Right atrium auricular region (tissue), 2 donors: Measurements from ENCODE around the gene CDC42SE2. TPM values are rescaled to one million over a fixed set of nuclear protein-coding genes. Genes with fewer than 3 reads are reported as not detected.
A peak's percentile ranks its signal among the peaks of the same experiment; 100 is the strongest.

ENCODE experiments used
- DNase-seq: peaks from one replicate; pipeline ENCODE4 v3.0.0-alpha.2; 2019; ENCODE audit warnings: low spot score
- H3K27ac ChIP-seq, 2 donors: fragments of 200-600 bp; sonication (generic); 1 replicate in 1 of 2; 2 replicates in 1 of 2; pipeline ENCODE4 v1.5.1; 2016 to 2019
- H3K27me3 ChIP-seq, 2 donors: fragments of 200-600 bp; sonication (generic); one replicate each; pipeline versions ENCODE4 v1.5.1 to v1.6.0; 2017 to 2019
- H3K36me3 ChIP-seq: fragments of 200-600 bp; sonication (generic); one replicate; pipeline ENCODE4 v1.5.1; 2016
- H3K4me1 ChIP-seq, 2 donors: fragments of 200-600 bp; sonication (generic); one replicate each; pipeline versions ENCODE4 v1.5.1 to v1.6.0; 2017 to 2019
- H3K4me3 ChIP-seq, 2 donors: fragments of 200-600 bp; sonication (generic); 1 replicate in 1 of 2; 2 replicates in 1 of 2; pipeline ENCODE4 v1.5.1; 2017 to 2019; ENCODE audit warnings: mild to moderate bottlenecking in 1 of 2, moderate library complexity in 1 of 2
- H3K9me3 ChIP-seq, 2 donors: fragments of 200-600 bp; sonication (generic); one replicate each; pipeline ENCODE4 v1.5.1; 2019
- CTCF ChIP-seq, 2 donors: fragments of 200-600 bp; sonication (generic); IDR thresholded peaks; one replicate each; pipeline ENCODE4 v1.5.1; 2019; ENCODE audit warnings: antibody characterized with exemption in 2 of 2
- total RNA-seq, 2 donors: library from RNA; depleted of rRNA; stranded (reverse); fragments of >200 nt; gene quantifications; one replicate each; pipeline ENCODE4 v1.1.0, GENCODE V29; 2016

Gene CDC42SE2
- total RNA-seq, 2 donors from 2014 or later, result 13.5 to 15.0 TPM

- peak; percentile 79 for DNase-seq
- Histone ChIP-seq H3K9me3 (no peaks in the 10 kb centered on the region), H3K4me1 (no peaks in the 10 kb centered on the region), H3K27me3 (no peaks in the 10 kb centered on the region), H3K4me3 (no peak overlapping the region), H3K36me3 (peaks cover 5% of the 10 kb centered on the region), H3K27ac (no peak overlapping the region)
- TF ChIP-seq CTCF (IDR thresholded peaks at IDR 0.05), result peak; percentile 58 to 90
Measured at GRCh38 chr5:131417240-131417869, 153.5 kb downstream of the CDC42SE2 start.

GRCh38 chr5:131418846-131419245 lies 155.0 kb downstream of the CDC42SE2 start:
- Histone ChIP-seq H3K27me3 (no peaks in the 10 kb centered on the region), H3K4me3 (no peak overlapping the region), H3K36me3 (peaks cover 5% of the 10 kb centered on the region), H3K4me1 (no peaks in the 10 kb centered on the region), H3K27ac (no peak overlapping the region), H3K9me3 (no peaks in the 10 kb centered on the region)
- no peak for TF ChIP-seq CTCF (IDR thresholded peaks at IDR 0.05)
- DNase-seq, result no peak

- no peaks in the 10 kb centered on the region for H3K9me3 ChIP-seq
- H3K4me3 ChIP-seq, result no peak overlapping the region
- no peak for DNase-seq
- no peaks in the 10 kb centered on the region for H3K27me3 ChIP-seq
- no peak for TF ChIP-seq CTCF (IDR thresholded peaks at IDR 0.05)
- H3K36me3 ChIP-seq, result peaks cover 5% of the 10 kb centered on the region
- H3K27ac ChIP-seq, result no peak overlapping the region
- H3K4me1 ChIP-seq, result no peaks in the 10 kb centered on the region
Measured at GRCh38 chr5:131419877-131420276, 156.0 kb downstream of the CDC42SE2 start.

GRCh38 chr5:131423056-131423455 lies 159.2 kb downstream of the CDC42SE2 start:
- Histone ChIP-seq H3K36me3 (peaks cover 12% of the 10 kb centered on the region), H3K27me3 (no peaks in the 10 kb centered on the region), H3K9me3 (no peaks in the 10 kb centered on the region), H3K4me1 (no peaks in the 10 kb centered on the region), H3K4me3 (no peak overlapping the region), H3K27ac (no peak overlapping the region)
- peak in 1 of 2 donors; percentile 60 for TF ChIP-seq CTCF (IDR thresholded peaks at IDR 0.05)
- DNase-seq, result no peak

- H3K27me3 ChIP-seq, result no peaks in the 10 kb centered on the region
- H3K4me1 ChIP-seq, result no peaks in the 10 kb centered on the region
- no peak for TF ChIP-seq CTCF (IDR thresholded peaks at IDR 0.05)
- no peaks in the 10 kb centered on the region for H3K9me3 ChIP-seq
- H3K36me3 ChIP-seq, result peaks cover 17% of the 10 kb centered on the region
- no peak overlapping the region for H3K4me3 ChIP-seq
- DNase-seq, result no peak
- H3K27ac ChIP-seq, result no peak overlapping the region
Measured at GRCh38 chr5:131426011-131426410, 162.2 kb downstream of the CDC42SE2 start.

GRCh38 chr5:131430794-131431193 lies 166.9 kb downstream of the CDC42SE2 start:
- H3K4me3 ChIP-seq, result no peak overlapping the region
- no peaks in the 10 kb centered on the region for H3K9me3 ChIP-seq
- H3K36me3 ChIP-seq, result peaks cover 30% of the 10 kb centered on the region

More at GRCh38 chr5:131430794-131431193, 166.9 kb downstream of the CDC42SE2 start:
- TF ChIP-seq CTCF (IDR thresholded peaks at IDR 0.05), result no peak
- H3K4me1 ChIP-seq, result peaks cover 0 to 1% of the 10 kb centered on the region in 2 donors
- no peaks in the 10 kb centered on the region for H3K27me3 ChIP-seq
- no peak overlapping the region for H3K27ac ChIP-seq
- DNase-seq, result no peak
